DMS79 treated with DMSO at 0.1 percent for 48 hours (cell line): ENCODE results near the gene GGA3.
"Not testable (repeated sequence)": the region's sequence is repeated elsewhere in the genome, so short reads cannot be mapped to it uniquely, and the experiment has no call there.

ENCODE experiments used
- DNase-seq: peaks from one replicate; lab custom pipeline; 2025; lab: John Stamatoyannopoulos, UW

The GGA3 gene, protein sequence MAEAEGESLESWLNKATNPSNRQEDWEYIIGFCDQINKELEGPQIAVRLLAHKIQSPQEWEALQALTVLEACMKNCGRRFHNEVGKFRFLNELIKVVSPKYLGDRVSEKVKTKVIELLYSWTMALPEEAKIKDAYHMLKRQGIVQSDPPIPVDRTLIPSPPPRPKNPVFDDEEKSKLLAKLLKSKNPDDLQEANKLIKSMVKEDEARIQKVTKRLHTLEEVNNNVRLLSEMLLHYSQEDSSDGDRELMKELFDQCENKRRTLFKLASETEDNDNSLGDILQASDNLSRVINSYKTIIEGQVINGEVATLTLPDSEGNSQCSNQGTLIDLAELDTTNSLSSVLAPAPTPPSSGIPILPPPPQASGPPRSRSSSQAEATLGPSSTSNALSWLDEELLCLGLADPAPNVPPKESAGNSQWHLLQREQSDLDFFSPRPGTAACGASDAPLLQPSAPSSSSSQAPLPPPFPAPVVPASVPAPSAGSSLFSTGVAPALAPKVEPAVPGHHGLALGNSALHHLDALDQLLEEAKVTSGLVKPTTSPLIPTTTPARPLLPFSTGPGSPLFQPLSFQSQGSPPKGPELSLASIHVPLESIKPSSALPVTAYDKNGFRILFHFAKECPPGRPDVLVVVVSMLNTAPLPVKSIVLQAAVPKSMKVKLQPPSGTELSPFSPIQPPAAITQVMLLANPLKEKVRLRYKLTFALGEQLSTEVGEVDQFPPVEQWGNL

GRCh38 chr17:75261336-75262111 lies at the start of gene GGA3, which contains the start of gene MRPS7:
Gene GGA3, minus strand, starts transcription at chr17:75261606. Its CDS starts 19 bp downstream, at chr17:75261587.
Gene MRPS7, plus strand, starts transcription at chr17:75261879. Its CDS starts 22 bp downstream, at chr17:75261901.
- DNase-seq, result peak; percentile 83

- DNase-seq, result no peak
These were observed 47.6 kb upstream of the GGA3 start for GRCh38 chr17:75308732-75309629.

GRCh38 chr17:75307957-75308731 lies 46.7 kb upstream of the GGA3 start:
- DNase-seq, result no peak

- DNase-seq, result no peak
These were observed 40.2 kb upstream of the GGA3 start for GRCh38 chr17:75301502-75302206.

DNA sequence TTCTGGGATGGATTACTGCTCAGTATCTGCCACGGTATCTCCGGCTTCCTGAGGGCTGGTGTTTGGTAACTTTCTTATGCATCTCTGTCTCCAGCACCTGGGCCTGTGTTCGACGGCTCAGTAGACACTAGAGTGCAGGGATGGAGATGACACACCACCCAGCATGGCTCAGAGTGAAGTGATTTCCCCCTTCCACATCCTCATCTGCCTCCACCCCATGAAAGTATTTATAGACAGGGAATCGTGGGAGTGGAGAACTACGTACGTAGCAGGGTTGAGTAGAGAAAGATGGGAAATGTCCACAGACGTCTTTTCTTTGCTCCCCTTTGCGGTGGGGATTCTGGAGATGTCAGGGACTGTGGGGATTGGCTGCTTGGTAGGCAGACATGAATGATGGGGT lies 39.6 kb upstream of the GGA3 start:
- DNase-seq, result no peak

GRCh38 chr17:75300280-75300679 lies 38.9 kb upstream of the GGA3 start:
- DNase-seq, result no peak

GRCh38 chr17:75295201-75296158 lies 34.1 kb upstream of the GGA3 start:
- no peak for DNase-seq

DNA sequence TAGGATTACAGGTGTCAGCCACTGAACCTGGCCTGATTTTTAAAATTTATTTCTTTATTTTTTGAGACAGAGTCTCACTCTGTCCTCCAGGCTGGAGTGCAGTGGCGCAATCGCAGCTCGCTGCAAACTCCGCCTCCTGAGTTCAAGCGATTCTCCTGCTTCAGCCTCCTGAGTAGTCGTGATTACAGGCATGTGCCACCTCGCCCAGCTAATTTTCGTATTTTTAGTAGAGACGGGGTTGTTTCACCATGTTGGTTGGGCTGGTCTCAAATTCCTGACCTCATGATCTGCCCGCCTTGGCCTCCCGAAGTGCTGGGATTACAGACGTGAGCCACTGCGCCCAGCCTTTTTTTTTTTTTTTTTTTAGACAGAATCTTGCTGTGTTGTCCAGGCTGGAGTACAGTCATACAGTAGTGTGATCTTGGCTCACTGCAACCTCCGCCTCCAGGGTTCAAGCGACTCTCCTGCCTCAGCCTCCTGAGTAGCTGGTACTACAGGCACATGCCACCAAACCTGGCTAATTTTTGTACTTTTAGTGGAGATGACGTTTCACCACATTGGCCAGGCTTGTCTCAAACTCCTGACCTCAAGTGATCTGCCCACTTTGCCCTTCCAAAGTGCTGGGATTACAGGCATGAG lies 31.5 kb upstream of the GGA3 start:
- not testable (repeated sequence) for DNase-seq

- peak; percentile 48 for DNase-seq
These were observed 28.5 kb upstream of the GGA3 start for GRCh38 chr17:75289832-75290337.

- peak; percentile 89 for DNase-seq
These were observed 27.9 kb upstream of the GGA3 start, which contains the start of gene SLC25A19 for GRCh38 chr17:75289115-75289831. Gene SLC25A19, minus strand, starts transcription at chr17:75289433. Its CDS starts 2,669 bp downstream, at chr17:75286764.

DNA sequence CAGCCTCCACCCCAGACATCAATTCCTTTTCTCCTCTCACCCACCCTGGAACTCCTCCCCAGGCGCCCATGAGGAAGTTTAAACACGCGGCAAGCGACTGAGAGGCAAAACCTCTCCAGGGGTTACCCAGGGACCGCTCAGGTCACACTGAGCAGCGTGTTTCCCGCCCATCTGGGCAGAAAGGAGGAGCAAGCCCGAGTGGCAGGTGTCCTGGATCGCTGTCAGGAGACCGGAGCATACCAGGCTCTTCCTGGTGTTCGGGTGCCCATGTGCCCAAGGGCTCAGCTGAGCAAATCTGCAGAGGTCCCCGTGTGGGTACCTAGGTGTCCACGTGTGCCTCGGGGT lies 27.3 kb upstream of the GGA3 start:
- DNase-seq, result peak; percentile 31

DNA sequence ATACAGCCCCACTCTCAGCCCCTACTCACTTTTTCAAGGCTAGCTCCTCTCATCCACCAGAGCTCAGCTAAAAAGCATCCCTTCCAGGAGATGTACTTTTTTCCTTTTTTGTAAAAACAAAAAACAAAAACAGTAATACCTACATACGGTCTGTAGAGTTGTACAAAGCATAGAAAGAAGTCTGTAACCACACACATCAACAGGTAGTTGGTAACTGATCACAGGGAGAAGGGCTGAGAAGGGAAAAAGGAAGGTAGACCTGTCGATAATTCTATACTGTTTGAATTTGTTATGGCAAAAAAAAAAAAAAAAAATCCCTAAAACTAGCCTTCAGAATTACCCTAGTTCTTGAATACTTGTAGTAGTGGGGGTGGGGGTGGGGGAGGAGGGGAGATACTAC lies 27.0 kb upstream of the GGA3 start:
- no peak for DNase-seq

GRCh38 chr17:75287221-75287620 lies 25.8 kb upstream of the GGA3 start:
- DNase-seq, result no peak

DNA sequence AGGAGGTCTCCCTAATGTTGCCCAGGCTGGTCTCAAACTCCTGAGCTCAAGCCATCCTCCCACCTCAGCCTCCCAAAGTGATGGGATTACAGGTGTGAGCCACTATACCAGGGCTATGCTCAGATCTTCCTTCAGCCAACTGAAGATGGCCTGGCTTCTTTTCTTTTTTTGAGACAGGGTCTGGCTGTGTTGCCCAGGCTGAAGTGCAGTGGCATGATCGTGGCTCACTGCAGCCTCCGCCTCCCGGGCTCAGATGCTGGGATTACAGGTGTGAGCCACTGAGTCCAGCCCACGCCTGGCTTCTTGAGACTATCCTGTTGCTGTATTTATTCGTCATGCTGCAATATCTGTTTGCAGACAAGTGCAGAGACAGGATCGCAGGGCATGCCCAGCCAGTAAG lies 23.7 kb upstream of the GGA3 start:
- DNase-seq, result no peak

- DNase-seq, result not testable (repeated sequence)
These were observed 18.8 kb upstream of the GGA3 start for GRCh38 chr17:75280189-75280588.

DNA sequence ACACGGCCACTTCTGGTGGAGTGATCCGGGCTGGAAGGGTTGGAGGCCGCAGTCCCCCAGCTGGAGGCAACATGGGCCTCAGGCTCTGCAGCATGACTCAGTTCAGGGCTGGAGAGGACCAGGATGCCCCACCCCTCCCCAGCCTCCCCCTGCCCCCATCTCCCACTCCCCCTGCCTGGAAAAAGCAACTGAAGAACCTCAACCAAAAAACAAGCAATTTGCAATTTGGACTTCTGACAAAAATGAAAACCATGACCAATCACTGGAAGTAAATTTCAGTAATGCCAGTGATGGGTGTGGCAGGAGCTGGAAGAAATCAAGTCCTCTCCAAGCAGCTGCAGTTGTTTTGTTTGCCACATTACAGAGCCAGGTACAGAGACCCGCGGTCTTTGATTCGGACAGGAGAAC lies 16.3 kb upstream of the GGA3 start:
- no peak for DNase-seq

- DNase-seq, result no peak
These were observed 12.7 kb upstream of the GGA3 start for GRCh38 chr17:75273977-75274708.
